GM21515 (cell line): ENCODE measurements around the gene TAF8.
"Not testable (repeated sequence)": the region's sequence is repeated elsewhere in the genome, so short reads cannot be mapped to it uniquely, and the experiment has no call there.

ENCODE experiments used
- ATAC-seq: cut with Tn5 transposase; IDR thresholded peaks from one replicate; pipeline ENCODE4 v1.9.1; 2021; ENCODE audit not compliant: unreplicated experiment

The TAF8 gene

DNA sequence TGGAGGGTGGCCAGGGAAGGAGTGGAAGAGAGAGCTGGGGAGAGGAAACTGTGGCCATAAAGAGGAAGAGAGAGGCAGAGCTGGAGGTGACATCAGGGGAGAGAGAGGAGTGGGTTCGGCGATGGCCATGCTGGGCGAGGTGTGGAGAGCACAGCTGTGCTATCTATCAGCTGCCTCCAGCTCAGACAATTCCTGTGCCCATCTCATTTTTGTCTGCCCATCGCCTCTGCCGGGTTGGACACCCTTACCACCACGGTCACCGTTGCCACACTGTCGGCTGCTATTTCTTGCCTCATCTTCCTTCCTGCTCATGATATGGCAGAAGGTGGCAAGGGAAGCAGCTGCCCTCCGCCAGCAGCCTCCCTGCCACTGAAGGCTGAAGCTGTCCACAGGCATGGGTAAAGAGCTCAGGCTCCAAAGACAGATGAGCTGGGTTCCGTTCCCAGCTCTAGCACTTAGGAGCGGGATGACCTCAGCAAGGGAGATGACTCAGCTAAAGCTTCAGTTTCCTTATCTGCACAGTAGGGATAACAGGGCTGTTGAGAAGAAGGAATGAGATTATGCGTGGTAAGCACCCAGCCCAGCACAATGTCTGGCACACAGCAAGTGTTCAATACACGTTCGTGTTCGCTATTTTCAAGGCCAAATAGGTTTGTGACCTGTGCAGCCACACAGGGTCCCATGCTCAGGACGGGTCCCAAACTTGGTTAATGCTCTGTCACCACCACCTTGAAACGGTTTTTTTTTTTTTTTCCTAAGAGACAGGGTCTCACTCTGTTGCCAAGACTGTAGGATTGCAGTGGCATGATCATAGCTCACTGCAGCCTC is 21.9 kb upstream of the TAF8 start:
- no peak for ATAC-seq

DNA sequence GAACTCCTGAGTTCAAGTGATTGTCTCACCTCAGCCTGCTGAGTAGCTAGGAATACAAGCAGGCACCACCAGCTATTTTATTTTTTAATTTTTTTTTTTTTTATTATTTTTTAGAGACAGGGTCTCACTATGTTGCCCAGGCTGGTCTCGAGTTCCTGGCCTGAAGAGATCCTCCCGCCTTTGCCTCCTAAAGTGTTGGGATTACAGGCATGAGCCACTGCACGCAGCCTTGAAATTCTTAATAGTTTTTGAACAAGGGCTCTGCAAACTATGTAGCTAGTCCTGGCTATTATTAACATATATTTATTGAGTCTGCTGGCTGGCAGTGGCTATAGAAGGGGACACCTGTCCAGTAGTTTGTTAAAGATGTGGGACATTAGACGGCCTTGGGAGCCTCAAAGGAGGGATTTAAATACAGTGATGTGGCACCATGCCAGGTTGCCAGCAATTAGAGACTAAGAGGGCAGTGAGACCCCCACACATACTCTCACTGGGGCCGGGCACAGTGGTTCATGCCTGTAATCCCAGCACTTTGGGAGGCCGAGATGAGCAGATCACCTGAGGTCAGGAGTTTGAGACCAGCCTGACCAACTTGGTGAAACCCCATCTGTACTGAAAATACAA is 21.1 kb upstream of the TAF8 start:
- ATAC-seq: no peak

DNA sequence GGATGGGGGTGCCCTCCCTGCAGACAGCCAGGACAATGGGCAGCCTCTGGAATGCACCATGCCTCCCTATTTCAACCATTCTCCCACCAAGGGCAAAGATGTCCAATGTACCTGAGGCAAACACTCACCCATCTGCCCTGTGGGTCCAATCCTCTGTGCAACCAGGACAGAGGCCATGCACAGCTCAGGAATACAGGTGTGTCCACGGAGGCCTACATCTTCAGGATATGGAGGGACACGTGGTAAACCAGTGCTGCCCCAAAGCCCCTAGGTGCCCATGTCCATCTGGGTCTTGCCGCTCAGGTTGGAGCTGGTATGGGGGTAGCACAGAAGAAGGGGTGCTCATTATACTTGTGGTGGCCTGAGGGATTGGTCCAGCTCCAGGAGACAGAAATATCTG is 20.4 kb upstream of the TAF8 start:
- ATAC-seq: no peak

DNA sequence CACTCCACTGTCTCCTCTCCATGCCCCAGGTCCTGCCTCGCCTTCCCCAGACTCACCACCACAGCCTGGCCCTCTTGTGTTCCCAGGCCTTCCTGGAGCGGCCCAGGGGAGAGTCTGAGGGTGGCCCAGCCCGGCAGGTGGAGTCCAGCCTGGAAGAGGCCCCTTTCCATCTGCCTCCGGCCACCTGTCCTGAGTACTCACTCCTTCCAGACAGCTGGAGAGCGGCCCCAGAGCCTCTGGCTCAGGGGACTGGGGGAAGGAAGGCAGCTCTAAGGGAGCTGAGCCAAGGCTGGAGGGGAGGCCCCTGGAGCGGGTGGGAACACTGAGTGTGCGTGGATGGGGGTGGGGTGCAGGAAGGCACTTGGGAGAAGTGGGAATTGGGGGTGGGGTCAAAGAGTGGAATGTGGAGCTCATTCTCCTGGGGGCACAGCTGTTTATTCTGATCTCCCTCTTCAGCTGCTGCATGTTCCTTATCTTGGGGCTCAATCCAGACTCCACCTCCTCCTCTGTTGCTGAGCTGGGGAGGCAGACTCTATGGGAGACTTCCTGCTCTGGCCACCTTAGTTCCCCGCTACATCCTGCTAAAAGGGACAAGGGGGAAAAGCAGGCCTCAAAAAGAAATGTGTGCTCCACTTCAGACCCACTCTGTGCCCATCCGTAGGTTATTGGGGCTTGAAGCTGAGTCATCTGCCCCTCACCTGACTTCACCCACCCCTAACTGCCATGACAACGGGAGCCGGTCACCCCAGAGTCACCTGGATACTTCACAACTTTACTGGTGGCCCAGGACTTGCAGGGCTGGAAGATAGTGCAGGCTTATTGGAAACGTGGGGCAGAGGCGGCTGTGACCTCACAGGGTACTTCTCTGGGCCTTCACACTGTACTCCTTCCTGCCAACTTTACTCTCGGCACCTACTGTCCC is 19.5 kb upstream of the TAF8 start:
- no peak for ATAC-seq

DNA sequence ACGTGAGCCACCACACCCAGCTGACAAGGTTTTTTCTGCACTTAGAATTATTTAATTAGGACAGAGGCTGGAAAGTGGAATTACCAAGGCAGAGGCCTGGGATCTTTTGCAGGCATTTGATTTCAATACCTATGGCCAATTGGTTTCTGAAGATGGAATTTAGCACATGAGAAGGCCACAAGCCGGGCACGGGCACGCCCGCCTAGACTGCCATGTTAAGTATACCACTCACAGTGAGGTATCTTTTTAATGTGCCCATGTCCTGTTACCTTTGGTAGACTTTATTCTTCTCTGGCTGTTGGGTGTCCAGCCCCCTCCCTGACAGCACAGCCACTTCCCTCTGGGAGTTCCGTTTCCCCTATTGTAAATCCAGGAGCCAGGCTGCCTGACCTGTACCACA is 18.0 kb upstream of the TAF8 start:
- ATAC-seq: no peak

DNA sequence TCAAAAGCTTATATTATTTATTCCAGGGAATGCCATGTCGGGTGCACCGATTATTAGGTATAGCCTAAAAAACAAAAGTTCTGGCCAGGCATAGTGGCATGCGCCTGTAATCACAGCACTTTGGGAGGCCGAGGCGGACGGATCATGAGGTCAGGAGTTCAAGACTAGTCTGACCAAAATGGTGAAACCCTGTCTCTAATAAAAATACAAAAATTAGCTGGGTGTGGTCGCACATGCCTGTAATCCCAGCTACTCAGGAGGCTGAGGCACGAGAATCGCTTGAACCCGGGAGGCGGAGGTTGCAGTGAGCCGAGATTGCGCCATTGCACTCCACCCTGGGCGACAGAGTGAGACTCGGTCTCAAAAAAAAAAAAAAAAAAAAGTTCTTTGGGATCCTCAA is 12.7 kb upstream of the TAF8 start:
- ATAC-seq: not testable (repeated sequence)

DNA sequence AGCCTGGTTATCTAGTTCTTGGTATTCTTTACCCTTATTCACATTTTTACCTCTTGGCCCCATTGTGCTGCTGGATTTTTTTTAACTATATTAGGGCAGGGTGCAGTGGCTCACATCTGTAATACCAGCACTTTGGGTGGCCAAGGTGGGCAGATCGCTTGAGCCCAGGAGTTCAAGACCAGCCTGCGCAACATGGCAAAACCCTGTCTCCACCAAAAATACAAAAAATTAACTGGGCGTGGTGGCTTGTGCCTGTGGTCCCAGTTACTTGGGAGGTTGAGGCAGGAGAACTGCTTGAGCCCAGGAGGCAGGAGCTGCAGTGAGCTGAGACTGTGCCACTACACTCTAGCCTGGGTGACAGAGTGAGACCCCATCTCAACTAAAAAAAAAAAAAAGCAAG is 12.2 kb upstream of the TAF8 start:
- ATAC-seq: no peak

DNA sequence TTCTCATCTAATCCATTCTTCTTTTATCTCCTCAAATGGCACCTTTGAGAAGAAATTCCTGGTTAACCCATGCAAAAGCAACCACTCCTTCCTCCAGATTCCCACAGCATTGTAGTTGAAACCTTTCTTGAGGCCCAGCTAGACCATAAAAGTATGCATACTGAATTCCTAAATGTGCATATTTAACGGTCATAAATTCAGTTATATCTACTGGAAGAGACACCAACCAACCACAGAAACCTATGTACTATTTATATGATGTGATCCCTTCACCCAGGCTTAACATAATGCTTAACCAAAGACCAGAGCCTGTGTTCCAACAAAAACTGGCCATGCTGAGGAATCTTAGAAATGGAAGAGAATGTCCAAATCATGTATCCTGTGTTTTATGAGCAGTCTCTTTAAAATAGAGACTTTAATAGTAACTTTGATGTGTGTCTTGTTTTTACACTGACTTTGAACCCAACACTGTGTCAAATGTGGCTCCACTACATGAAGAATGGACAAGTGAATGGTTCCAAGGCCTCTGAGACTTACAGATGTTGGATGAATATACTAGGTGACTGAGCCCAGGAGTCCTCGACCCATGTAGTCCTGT is 11.4 kb upstream of the TAF8 start:
- ATAC-seq: no peak

DNA sequence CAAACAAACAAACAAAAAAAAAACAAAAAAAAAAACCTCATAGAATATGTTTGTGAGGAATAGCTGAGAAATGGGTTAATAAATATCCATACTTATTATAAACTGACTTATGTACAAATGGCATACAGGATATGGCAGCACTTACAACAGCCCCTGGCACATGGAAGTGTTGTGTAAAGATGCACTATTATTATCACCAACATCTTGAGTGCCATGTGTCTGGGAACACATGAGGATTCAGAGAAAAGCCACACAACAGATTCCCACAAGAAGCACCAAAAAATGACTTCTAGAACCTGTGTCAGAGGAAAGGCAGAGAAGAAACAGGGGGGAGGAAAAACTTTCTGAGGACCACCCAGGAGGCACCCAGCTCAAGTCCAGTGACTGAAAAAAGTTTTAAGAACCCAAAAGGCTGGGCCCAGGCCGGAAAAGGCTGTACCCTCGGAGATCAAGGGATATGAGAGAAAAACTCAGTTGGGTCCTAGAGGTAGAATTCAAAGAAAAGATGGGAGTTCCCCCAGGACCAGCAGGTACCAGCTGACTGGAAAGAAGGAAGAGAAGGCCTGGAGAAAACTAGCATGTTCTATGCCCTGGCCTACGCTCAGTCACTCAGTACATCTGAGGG is 9.4 kb upstream of the TAF8 start:
- no peak for ATAC-seq

DNA sequence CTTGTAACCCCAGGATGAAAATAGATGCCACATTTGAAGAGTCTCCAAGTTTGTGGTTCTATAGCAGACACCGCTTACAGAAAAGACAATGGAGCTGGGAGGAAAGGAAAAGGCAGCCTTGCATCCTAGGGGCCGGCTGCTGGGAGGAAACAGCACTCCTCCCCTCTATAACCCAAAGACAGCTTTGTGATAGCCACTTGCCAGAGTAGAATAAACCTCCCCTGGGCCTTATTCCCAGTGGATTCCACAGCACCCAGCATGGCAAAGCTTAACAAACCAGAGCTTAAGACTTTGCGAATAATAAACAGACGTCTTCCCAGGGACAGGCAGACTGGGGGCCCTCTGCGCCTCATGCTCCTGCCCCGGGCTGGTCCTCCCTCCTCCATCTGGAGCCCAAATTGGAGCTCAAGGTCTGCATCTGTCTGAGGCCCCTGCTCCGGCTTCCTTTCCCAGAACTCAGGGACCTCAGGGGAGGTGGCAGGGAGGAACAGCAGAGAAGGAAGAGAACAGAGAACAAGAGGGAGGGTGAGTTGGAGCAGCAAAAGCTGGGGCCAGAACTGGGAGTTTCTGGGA is 8.8 kb upstream of the TAF8 start:
- ATAC-seq: no peak

DNA sequence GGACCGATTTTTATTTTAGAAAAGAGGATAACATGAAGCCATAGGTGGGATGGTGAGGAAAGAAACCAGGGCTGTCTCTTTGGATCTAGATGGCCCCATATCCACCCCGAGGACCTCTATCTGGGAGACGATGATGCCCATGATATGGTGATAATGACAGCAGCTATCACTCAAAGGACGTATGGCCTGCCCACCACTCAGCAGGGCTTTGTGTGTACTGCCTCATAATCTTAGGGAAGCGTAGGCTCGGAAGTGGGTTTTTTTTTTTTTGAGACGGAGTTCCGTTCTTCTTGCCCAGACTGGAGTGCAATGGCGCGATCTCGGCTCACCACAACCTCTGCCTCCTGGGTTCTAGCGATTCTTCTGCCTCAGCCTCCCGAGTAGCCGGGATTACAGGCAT is 8.2 kb upstream of the TAF8 start:
- ATAC-seq: no peak

DNA sequence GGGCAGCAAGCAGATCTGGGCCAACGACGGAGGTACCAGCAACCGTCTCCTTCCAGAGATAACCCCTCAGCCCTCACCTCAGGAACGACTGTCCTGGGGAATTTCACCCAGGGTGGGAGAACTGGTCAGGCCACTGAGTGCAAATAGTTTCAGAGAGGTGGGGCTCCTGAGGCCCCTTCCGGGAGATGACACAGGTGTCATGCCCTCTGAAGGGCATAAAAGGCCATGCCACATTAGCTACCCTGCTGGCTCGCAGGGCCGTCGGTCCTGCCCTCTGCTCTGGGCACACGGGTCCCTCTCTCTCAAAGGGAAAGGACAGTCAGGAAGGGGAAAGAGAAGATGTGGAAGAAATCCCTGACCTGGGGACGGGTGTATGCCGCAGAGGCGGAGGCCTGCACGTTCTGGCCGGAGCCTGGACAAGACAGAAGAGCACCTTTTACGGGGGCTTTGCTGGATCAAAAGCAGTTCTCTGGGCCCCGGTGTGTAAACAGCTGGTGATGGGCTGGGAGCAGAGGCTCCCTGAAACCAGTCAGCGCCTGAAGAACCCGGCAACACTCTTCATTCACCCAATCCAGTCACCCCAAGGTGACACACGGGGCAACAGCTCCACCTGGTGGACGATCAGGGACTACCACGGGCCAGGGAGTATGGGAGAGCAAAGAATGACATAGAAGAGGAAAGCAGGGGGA is 6.4 kb upstream of the TAF8 start:
- peak; percentile 44 for ATAC-seq

DNA sequence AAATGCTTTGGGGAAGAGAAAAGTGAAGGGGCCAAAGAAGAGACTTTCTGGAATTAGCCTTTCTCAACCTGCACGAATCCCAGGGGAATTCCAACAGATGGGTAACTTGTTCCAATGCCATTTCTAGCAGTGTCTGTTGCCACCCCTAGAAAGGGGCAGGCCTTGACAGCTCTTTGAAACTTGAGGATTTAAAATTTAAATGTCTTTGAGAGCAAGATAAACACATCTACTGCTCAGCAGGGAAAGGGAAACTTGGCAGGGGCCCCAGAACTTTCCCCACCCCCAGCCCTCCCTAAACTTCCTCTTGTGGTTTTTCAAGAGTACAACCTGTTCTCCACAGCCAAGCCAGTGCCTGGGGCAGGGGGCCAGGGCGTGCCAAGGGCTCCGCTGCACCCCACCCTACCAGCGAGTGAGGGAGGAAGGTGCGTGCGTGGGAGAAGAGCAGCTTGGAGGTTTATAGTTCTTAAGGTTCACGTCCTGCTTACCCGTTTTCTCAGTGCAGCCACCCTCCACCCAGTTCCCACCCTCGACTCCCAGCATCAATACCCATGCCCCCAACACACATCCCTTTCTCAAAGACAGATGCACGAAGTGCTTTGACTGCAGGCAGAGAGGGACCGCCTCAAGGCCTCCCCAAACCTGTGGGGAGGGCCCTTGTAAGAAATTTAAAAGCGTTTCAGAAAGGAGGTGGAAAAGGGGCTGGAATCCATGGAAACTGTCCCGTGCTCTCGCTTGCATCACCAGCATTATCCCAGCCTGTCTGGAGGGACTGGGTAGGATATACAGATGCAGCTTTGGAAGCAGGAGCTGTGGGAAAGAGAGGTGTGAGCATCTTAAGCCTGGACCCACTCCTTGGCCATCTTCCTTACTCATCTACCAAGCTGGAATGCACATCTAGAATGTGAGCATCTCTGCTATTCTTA is 4.5 kb upstream of the TAF8 start:
- ATAC-seq: no peak

DNA sequence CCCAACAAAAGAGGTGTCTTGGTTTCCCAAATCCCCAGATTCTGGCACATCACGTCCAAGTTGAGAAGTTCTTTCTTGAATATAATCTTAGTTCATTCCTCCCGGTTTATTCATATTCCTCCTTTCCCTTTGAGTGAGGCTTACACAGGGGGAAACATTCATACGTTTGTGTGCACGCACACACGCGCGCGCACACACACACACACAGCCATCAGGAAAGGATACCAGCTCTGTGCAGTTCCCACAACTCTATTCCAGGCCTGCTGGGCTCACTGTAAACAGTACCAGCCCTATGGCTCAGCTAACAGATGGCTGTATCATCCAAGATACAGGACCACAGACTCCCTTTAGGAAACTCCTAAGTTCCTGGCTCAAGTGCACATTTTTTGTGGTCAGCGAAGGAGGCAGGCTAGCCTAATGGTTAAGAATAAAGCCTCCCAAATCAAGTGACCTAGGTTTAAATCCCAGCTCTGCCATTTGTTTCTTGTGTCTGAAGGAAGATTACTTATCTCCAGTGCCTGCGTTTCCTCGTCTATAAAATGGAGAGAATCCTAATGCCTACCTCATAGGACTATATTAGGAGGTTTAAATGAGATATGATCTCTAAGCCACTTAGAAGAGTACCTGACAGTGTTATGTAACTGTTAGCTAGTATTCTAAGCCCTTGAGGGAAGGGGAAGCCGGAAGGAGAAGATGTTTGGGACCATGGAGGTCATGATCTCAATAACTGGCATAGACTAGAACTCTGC is 3.7 kb upstream of the TAF8 start:
- no peak for ATAC-seq

DNA sequence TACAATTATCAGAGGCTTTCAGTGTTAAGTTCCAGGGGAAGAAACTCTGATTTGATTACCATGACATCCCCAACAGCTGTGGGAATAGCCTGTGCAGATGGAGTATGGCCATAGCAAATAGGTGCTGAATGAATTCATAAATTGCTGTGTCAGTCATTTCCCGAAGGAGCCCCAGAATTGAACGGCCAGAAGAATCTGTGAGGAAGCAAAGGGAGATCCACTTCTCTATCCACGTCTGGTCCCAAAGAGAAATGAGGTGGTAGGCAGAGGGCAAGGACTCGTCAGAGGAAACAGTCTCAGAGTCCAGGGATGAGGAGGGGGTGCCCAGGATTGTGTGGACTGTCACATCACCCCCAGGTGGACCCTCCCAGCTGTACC is 3.1 kb upstream of the TAF8 start:
- no peak for ATAC-seq

DNA sequence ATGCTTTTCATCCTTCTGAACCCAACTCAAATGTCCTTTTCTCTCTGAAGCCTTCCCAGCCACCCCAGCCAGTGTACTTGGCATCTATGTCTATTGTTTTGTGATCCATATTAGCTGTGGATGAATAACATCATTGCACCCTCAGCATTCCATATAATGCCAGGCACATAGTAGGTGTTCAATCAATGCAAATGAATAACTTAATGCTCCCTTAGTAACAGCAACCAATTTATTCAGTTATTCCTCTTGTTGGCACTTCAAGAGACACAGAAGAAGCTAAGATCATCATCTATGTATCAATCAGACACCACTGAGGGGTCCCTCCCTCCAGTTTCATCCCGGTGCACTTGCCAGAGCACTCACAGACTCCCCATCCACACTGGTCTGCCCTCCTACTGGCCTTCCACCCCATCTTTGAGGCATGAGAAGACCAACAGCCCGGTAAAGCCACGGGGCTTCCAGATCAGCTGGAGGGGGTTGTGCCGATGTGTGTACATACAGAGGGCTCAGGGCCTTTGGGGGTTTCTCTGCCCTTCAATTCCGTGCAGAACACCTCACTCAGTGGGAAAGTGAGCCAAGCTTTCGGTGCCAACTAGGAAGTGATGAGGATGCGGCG is 2.4 kb upstream of the TAF8 start:
- no peak for ATAC-seq

DNA sequence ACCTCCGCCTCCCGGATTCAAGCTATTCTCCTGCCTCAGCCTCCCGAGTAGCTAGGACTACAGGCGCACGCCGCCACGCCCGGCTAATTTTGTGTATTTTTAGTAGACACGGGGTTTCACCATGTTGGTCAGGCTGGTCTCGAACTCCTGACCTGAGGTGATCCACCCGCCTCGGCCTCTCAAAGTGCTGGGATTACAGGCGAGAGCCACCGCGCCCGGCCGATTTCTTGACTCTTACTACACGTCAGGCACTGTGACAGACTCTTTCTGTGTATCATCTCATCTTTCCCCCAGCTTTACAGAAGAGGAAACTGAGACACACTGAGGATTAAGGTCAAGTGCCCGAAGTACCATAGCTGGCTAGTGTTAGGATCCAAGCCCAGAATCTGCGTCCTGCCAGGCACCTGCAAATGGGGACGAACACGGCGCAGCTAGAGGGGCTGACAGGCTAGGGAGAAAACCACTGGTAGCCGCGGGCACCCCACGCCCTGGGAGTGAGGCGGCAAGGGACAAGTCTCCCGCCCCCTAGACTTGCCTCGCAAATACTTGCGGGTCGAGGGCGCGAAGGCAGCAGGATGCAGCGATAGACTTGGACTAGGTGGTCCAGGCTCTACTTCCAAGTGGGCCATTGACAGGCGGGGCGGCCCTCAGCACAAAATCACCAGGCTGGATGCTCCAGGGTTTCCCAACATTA is 1.1 kb upstream of the TAF8 start:
- ATAC-seq: no peak
